Measurements from ENCODE around the gene GAPT.

GRCh38 chr5:58530942-58531490, 39.8 kb downstream of the GAPT start:
- TF ChIP-seq CTCF (conservative IDR thresholded peaks at IDR 0.05) (no peak), ZFX (IDR thresholded peaks at IDR 0.05) (no peak)
